Measurements from ENCODE around the gene EDEM2. TPM values are rescaled to one million over a fixed set of nuclear protein-coding genes. Genes with fewer than 3 reads are reported as not detected.

Gene EDEM2
- total RNA-seq, 2 donors from 2014 or later: 27.1 to 30.0 TPM

GRCh38 chr20:35104685-35105295 is 42.3 kb downstream of the EDEM2 start:
- no peaks in the 10 kb centered on the region for H3K27me3 ChIP-seq (replicated peaks; ENCODE audit: insufficient read depth)
- no peak overlapping the region for H3K4me3 ChIP-seq
- no peaks in the 10 kb centered on the region for H3K36me3 ChIP-seq
- H3K4me1 ChIP-seq (replicated peaks): no peaks in the 10 kb centered on the region
- 56% methylated on average over 3 of the region's 3 CpGs for WGBS
- TF ChIP-seq CTCF (IDR thresholded peaks at IDR 0.05): no peak
- TF ChIP-seq POLR2AphosphoS5 (IDR thresholded peaks at IDR 0.05): no peak
- no peak for TF ChIP-seq POLR2A (IDR thresholded peaks at IDR 0.05)
- intact Hi-C loops (cut with DNase I): no loop called here
- no peak overlapping the region for H3K27ac ChIP-seq
- no peak for DNase-seq (ENCODE audit: low spot score)
- no peaks in the 10 kb centered on the region for H3K9me3 ChIP-seq

- intact Hi-C loops (cut with DNase I): no loop called here
Measured at GRCh38 chr20:35101620-35102019, 45.5 kb downstream of the EDEM2 start.

GRCh38 chr20:35093267-35093884 is 53.8 kb downstream of the EDEM2 start:
- WGBS: 81% methylated on average over 8 of the region's 8 CpGs
- no peak for DNase-seq (ENCODE audit: low spot score)
- Histone ChIP-seq H3K4me1 (replicated peaks) (peaks cover 3% of the 10 kb centered on the region), H3K4me3 (peak overlapping the region in 1 of 2 donors; percentile 96), H3K27ac (peak overlapping the region in 1 of 2 donors; percentile 94), H3K9me3 (no peaks in the 10 kb centered on the region), H3K27me3 (replicated peaks; ENCODE audit: insufficient read depth) (no peaks in the 10 kb centered on the region), H3K36me3 (no peaks in the 10 kb centered on the region)
- intact Hi-C loops (cut with DNase I): loop anchor here (5.0 kb wide), 1 partner anchor 114 kb away; no protein-coding TSS in a partner anchor
- TF ChIP-seq POLR2AphosphoS5 (IDR thresholded peaks at IDR 0.05): no peak
- TF ChIP-seq CTCF (IDR thresholded peaks at IDR 0.05): no peak
- no peak for TF ChIP-seq POLR2A (IDR thresholded peaks at IDR 0.05)

More at GRCh38 chr20:35101620-35102019, 45.5 kb downstream of the EDEM2 start:
- Histone ChIP-seq H3K4me1 (replicated peaks) (no peaks in the 10 kb centered on the region), H3K9me3 (no peaks in the 10 kb centered on the region), H3K27ac (no peak overlapping the region), H3K4me3 (no peak overlapping the region), H3K27me3 (replicated peaks; ENCODE audit: insufficient read depth) (no peaks in the 10 kb centered on the region), H3K36me3 (no peaks in the 10 kb centered on the region)
- no peak for DNase-seq (ENCODE audit: low spot score)
- no peak for TF ChIP-seq POLR2AphosphoS5 (IDR thresholded peaks at IDR 0.05)
- no peak for TF ChIP-seq CTCF (IDR thresholded peaks at IDR 0.05)
- TF ChIP-seq POLR2A (IDR thresholded peaks at IDR 0.05): no peak
- 90% methylated on average over 8 of the region's 8 CpGs for WGBS

GRCh38 chr20:35092524-35093266 is 54.4 kb downstream of the EDEM2 start, which contains the start of gene TRPC4AP:
TRPC4AP (minus strand) TSS chr20:35092807; CDS start chr20:35092781, 26 bp downstream.
- WGBS: 2% methylated on average over 68 of the region's 69 CpGs
- H3K4me3 ChIP-seq: peak within 1 kb of the TSS; percentile 71 to 96
- no peaks in the 10 kb centered on the region for H3K27me3 ChIP-seq (replicated peaks; ENCODE audit: insufficient read depth)
- peak; percentile 90 for TF ChIP-seq POLR2AphosphoS5 (IDR thresholded peaks at IDR 0.05)
- TF ChIP-seq CTCF (IDR thresholded peaks at IDR 0.05): peak; percentile 97 to 99 (median 98)
- peak; percentile 83 for TF ChIP-seq POLR2A (IDR thresholded peaks at IDR 0.05)
- intact Hi-C loops (cut with DNase I): loop anchor here (1.0 to 5.0 kb wide), 2 partner anchors 115 to 218 kb away; no protein-coding TSS in a partner anchor
- H3K4me1 ChIP-seq (replicated peaks): peaks cover 3% of the 10 kb centered on the region
- no peaks in the 10 kb centered on the region for H3K36me3 ChIP-seq
- H3K27ac ChIP-seq: peak within 1 kb of the TSS; percentile 94
- peak; percentile 81 for DNase-seq (ENCODE audit: low spot score)
- H3K9me3 ChIP-seq: no peaks in the 10 kb centered on the region

Measured in prostate gland (tissue), 2 donors.